ENCODE measurements around the gene CYP2A6. TPM values are rescaled to one million over a fixed set of nuclear protein-coding genes. Genes with fewer than 3 reads are reported as not detected.
"Not testable (repeated sequence)": the region's sequence is repeated elsewhere in the genome, so short reads cannot be mapped to it uniquely, and the experiment has no call there.

CYP2A6 gene
- total and polyA plus RNA-seq, 2 experiments from 2014 or later: 0.39 TPM; not detected in 1

- H4K20me1 ChIP-seq (replicated peaks; ENCODE audit: insufficient read depth); H3K79me2 ChIP-seq (replicated peaks; ENCODE audit: insufficient read depth); H3F3A ChIP-seq (replicated peaks; ENCODE audit: low read depth); H3K4me1 ChIP-seq (ENCODE audit: insufficient read depth); H3K9me2 ChIP-seq (ENCODE audit: insufficient read depth); H2AFZ ChIP-seq; H3K27ac ChIP-seq (ENCODE audit: low read depth); H3K36me3 ChIP-seq (ENCODE audit: insufficient read depth); H3K36me3 Mint-ChIP-seq (ENCODE audit: low read depth); H3K9me3 Mint-ChIP-seq; H3K27ac Mint-ChIP-seq; H3K4me1 Mint-ChIP-seq: not testable (repeated sequence)
- DNase-seq (ENCODE audit: low spot score) (peak; percentile 87), ATAC-seq (peak; percentile 98)
- Histone ChIP-seq H3K4me3 (peak overlapping the region; percentile 56), H3K4me2 (peak overlapping the region; percentile 74), H3K27me3 (ENCODE audit: insufficient read depth) (peaks cover 14% of the 10 kb centered on the region)
- Mint-ChIP-seq H3K27me3 (ENCODE audit: insufficient read depth, low read depth, poor library complexity) (peaks cover 15% of the 10 kb centered on the region), H3K4me3 (peak overlapping the region; percentile 60)
These were observed 25.3 kb upstream of the CYP2A6 start for GRCh38 chr19:40875526-40875951.

DNA sequence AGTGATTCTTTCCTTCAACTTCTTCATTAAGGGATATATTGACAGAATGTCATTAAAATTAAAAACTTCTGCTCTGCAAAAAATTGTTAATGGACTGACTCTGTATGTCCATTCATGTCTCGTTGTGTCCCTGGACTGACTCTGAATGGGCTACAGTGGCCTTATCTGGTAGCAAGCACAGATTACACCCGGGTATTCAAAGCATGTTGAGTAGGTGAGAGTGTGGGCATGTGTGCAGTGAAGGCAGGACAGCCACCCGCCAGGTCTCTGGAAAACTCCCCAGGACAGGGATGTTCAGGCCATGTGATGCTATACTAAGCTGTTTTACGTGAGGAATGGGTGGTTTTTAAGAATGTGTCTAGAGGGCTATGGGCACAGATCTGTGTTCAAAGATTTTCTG is 24.6 kb upstream of the CYP2A6 start:
- not testable (repeated sequence) for H3F3A ChIP-seq (replicated peaks; ENCODE audit: low read depth); ATAC-seq; H3K9me2 ChIP-seq (ENCODE audit: insufficient read depth); H3K27ac Mint-ChIP-seq; H3K36me3 Mint-ChIP-seq (ENCODE audit: low read depth); H3K27ac ChIP-seq (ENCODE audit: low read depth); H4K20me1 ChIP-seq (replicated peaks; ENCODE audit: insufficient read depth); H3K4me2 ChIP-seq; H3K9me3 Mint-ChIP-seq; H3K36me3 ChIP-seq (ENCODE audit: insufficient read depth); H3K4me1 Mint-ChIP-seq; H3K79me2 ChIP-seq (replicated peaks; ENCODE audit: insufficient read depth); H3K4me1 ChIP-seq (ENCODE audit: insufficient read depth); DNase-seq (ENCODE audit: low spot score); H2AFZ ChIP-seq; H3K27me3 ChIP-seq (ENCODE audit: insufficient read depth)
- H3K27me3 Mint-ChIP-seq (ENCODE audit: insufficient read depth, low read depth, poor library complexity): peaks cover 17% of the 10 kb centered on the region
- H3K4me3 ChIP-seq: peak overlapping the region; percentile 56
- peak overlapping the region; percentile 60 for H3K4me3 Mint-ChIP-seq

DNA sequence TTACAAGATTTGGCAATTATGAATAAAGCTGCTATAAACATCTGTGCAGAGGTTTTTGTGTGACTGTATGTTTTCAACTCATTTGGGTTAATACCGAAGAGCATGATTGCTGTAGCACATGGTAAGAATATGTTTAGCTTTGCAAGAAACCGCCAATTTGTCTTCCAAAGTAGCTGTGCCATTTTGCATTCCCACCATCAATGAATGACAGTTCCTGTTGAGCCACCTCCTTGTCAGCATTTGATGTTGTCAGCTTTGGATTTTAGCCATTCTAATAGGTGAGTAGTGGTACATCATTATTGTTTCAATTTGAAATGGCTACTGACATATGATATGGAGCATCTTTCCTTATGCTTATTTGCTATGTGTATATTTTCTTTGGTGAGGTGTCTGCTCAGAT is 23.6 kb upstream of the CYP2A6 start:
- not testable (repeated sequence) for H3K27me3 ChIP-seq (ENCODE audit: insufficient read depth); H3K9me3 Mint-ChIP-seq; DNase-seq (ENCODE audit: low spot score); H2AFZ ChIP-seq; H3K4me2 ChIP-seq; H3K79me2 ChIP-seq (replicated peaks; ENCODE audit: insufficient read depth); H3K9me2 ChIP-seq (ENCODE audit: insufficient read depth); H3K4me3 Mint-ChIP-seq; H3K27ac ChIP-seq (ENCODE audit: low read depth); H3K4me1 ChIP-seq (ENCODE audit: insufficient read depth); H3K36me3 Mint-ChIP-seq (ENCODE audit: low read depth); H3K4me1 Mint-ChIP-seq; H3K27ac Mint-ChIP-seq; H4K20me1 ChIP-seq (replicated peaks; ENCODE audit: insufficient read depth); H3K4me3 ChIP-seq; ATAC-seq; H3F3A ChIP-seq (replicated peaks; ENCODE audit: low read depth); H3K36me3 ChIP-seq (ENCODE audit: insufficient read depth)
- H3K27me3 Mint-ChIP-seq (ENCODE audit: insufficient read depth, low read depth, poor library complexity): peaks cover 17% of the 10 kb centered on the region

- no peak overlapping the region for H3K27ac Mint-ChIP-seq
- ATAC-seq: no peak
- TF ChIP-seq, protein P1, sequence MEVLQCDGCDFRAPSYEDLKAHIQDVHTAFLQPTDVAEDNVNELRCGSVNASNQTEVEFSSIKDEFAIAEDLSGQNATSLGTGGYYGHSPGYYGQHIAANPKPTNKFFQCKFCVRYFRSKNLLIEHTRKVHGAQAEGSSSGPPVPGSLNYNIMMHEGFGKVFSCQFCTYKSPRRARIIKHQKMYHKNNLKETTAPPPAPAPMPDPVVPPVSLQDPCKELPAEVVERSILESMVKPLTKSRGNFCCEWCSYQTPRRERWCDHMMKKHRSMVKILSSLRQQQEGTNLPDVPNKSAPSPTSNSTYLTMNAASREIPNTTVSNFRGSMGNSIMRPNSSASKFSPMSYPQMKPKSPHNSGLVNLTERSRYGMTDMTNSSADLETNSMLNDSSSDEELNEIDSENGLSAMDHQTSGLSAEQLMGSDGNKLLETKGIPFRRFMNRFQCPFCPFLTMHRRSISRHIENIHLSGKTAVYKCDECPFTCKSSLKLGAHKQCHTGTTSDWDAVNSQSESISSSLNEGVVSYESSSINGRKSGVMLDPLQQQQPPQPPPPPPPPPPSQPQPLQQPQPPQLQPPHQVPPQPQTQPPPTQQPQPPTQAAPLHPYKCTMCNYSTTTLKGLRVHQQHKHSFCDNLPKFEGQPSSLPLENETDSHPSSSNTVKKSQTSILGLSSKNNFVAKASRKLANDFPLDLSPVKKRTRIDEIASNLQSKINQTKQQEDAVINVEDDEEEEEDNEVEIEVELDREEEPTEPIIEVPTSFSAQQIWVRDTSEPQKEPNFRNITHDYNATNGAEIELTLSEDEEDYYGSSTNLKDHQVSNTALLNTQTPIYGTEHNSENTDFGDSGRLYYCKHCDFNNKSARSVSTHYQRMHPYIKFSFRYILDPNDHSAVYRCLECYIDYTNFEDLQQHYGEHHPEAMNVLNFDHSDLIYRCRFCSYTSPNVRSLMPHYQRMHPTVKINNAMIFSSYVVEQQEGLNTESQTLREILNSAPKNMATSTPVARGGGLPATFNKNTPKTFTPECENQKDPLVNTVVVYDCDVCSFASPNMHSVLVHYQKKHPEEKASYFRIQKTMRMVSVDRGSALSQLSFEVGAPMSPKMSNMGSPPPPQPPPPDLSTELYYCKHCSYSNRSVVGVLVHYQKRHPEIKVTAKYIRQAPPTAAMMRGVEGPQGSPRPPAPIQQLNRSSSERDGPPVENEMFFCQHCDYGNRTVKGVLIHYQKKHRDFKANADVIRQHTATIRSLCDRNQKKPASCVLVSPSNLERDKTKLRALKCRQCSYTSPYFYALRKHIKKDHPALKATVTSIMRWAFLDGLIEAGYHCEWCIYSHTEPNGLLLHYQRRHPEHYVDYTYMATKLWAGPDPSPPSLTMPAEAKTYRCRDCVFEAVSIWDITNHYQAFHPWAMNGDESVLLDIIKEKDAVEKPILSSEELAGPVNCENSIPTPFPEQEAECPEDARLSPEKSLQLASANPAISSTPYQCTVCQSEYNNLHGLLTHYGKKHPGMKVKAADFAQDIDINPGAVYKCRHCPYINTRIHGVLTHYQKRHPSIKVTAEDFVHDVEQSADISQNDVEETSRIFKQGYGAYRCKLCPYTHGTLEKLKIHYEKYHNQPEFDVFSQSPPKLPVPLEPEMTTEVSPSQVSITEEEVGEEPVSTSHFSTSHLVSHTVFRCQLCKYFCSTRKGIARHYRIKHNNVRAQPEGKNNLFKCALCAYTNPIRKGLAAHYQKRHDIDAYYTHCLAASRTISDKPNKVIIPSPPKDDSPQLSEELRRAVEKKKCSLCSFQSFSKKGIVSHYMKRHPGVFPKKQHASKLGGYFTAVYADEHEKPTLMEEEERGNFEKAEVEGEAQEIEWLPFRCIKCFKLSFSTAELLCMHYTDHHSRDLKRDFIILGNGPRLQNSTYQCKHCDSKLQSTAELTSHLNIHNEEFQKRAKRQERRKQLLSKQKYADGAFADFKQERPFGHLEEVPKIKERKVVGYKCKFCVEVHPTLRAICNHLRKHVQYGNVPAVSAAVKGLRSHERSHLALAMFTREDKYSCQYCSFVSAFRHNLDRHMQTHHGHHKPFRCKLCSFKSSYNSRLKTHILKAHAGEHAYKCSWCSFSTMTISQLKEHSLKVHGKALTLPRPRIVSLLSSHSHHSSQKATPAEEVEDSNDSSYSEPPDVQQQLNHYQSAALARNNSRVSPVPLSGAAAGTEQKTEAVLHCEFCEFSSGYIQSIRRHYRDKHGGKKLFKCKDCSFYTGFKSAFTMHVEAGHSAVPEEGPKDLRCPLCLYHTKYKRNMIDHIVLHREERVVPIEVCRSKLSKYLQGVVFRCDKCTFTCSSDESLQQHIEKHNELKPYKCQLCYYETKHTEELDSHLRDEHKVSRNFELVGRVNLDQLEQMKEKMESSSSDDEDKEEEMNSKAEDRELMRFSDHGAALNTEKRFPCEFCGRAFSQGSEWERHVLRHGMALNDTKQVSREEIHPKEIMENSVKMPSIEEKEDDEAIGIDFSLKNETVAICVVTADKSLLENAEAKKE (CRISPR knock-in tag; IDR thresholded peaks at IDR 0.05): no peak
- TF ChIP-seq, protein P2, sequence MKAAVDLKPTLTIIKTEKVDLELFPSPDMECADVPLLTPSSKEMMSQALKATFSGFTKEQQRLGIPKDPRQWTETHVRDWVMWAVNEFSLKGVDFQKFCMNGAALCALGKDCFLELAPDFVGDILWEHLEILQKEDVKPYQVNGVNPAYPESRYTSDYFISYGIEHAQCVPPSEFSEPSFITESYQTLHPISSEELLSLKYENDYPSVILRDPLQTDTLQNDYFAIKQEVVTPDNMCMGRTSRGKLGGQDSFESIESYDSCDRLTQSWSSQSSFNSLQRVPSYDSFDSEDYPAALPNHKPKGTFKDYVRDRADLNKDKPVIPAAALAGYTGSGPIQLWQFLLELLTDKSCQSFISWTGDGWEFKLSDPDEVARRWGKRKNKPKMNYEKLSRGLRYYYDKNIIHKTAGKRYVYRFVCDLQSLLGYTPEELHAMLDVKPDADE (IDR thresholded peaks at IDR 0.05): no peak
These were observed 22.0 kb upstream of the CYP2A6 start for GRCh38 chr19:40872209-40872608.

More at GRCh38 chr19:40872209-40872608, 22.0 kb upstream of the CYP2A6 start:
- Histone ChIP-seq H3K27me3 (ENCODE audit: insufficient read depth) (no peaks in the 10 kb centered on the region), H3K36me3 (ENCODE audit: insufficient read depth) (no peaks in the 10 kb centered on the region), H4K20me1 (replicated peaks; ENCODE audit: insufficient read depth) (no peaks in the 10 kb centered on the region), H3K9me2 (ENCODE audit: insufficient read depth) (no peaks in the 10 kb centered on the region), H3K27ac (ENCODE audit: low read depth) (no peak overlapping the region), H3K4me1 (ENCODE audit: insufficient read depth) (no peaks in the 10 kb centered on the region), H3K4me2 (no peak overlapping the region), H3K4me3 (no peak overlapping the region), H3K79me2 (replicated peaks; ENCODE audit: insufficient read depth) (no peaks in the 10 kb centered on the region), H3F3A (replicated peaks; ENCODE audit: low read depth) (no peaks in the 10 kb centered on the region), H2AFZ (no peak overlapping the region)
- H3K36me3 Mint-ChIP-seq (ENCODE audit: low read depth): no peaks in the 10 kb centered on the region
- peaks cover 4% of the 10 kb centered on the region; the same call in 1 of the 3 replicates for H3K4me1 Mint-ChIP-seq
- H3K4me3 Mint-ChIP-seq: no peak overlapping the region
- DNase-seq (ENCODE audit: low spot score): no peak
- peaks cover 5% of the 10 kb centered on the region; the same call in 2 of the 3 replicates for H3K9me3 Mint-ChIP-seq
- peaks cover 15% of the 10 kb centered on the region for H3K27me3 Mint-ChIP-seq (ENCODE audit: insufficient read depth, low read depth, poor library complexity)

Data from GM23338 (cell line).